GM23338 (cell line): ENCODE data around the gene LAPTM4A. TPM values are rescaled to one million over a fixed set of nuclear protein-coding genes. Genes with fewer than 3 reads are reported as not detected.

Experiments
- ATAC-seq: fragments of 200-7000 bp; cut with Tn5 transposase; 3 replicates; pipeline ENCODE4 v1.9.1; 2020
- DNase-seq: peaks from one replicate; pipeline ENCODE4 v3.0.0-alpha.2; 2015; ENCODE audit warnings: low spot score
- H2AFZ ChIP-seq: fragments of 200-600 bp; sonication (generic); 2 replicates; pipeline ENCODE4 v1.8.0; 2016; ENCODE audit warnings: antibody characterized with exemption, mild to moderate bottlenecking, moderate library complexity
- H3F3A ChIP-seq: fragments of 200-600 bp; sonication (generic); replicated peaks from 2 replicates; pipeline ENCODE4 v1.8.0; 2017; ENCODE audit warnings: antibody characterized with exemption, mixed run types, low read depth
- H3K27ac ChIP-seq: fragments of 200-600 bp; sonication (generic); 2 replicates; pipeline ENCODE4 v1.6.1; 2016; ENCODE audit warnings: low read depth
- H3K27me3 ChIP-seq: fragments of 200-600 bp; sonication (generic); 2 replicates; pipeline ENCODE4 v1.8.0; 2016; ENCODE audit warnings: mild to moderate bottlenecking, mixed run types, moderate library complexity; ENCODE audit not compliant: insufficient read depth
- H3K36me3 ChIP-seq: fragments of 200-600 bp; sonication (generic); 2 replicates; pipeline ENCODE4 v1.8.0; 2016; ENCODE audit warnings: mild to moderate bottlenecking; ENCODE audit not compliant: insufficient read depth
- H3K4me1 ChIP-seq: fragments of 200-600 bp; sonication (generic); 2 replicates; pipeline ENCODE4 v1.8.0; 2016; ENCODE audit warnings: mild to moderate bottlenecking, moderate library complexity; ENCODE audit not compliant: insufficient read depth
- H3K4me2 ChIP-seq: fragments of 200-600 bp; sonication (generic); 2 replicates; pipeline ENCODE4 v1.7.1; 2017; ENCODE audit warnings: mixed run types
- H3K4me3 ChIP-seq: fragments of 200-600 bp; sonication (generic); 2 replicates; pipeline ENCODE4 v1.6.1; 2016; ENCODE audit warnings: mixed run types
- H3K79me2 ChIP-seq: fragments of 200-600 bp; sonication (generic); replicated peaks from 2 replicates; pipeline ENCODE4 v1.8.0; 2017; ENCODE audit warnings: mild to moderate bottlenecking; ENCODE audit not compliant: insufficient read depth
- H3K9me2 ChIP-seq: fragments of 200-600 bp; sonication (generic); 2 replicates; pipeline ENCODE4 v1.8.0; 2017; ENCODE audit not compliant: insufficient read depth
- H4K20me1 ChIP-seq: fragments of 200-600 bp; sonication (generic); replicated peaks from 2 replicates; pipeline ENCODE4 v1.8.0; 2017; ENCODE audit warnings: mild to moderate bottlenecking; ENCODE audit not compliant: insufficient read depth
- H3K27ac Mint-ChIP-seq: 2 replicates; pipeline ENCODE4 v1.8.0; 2020; ENCODE audit warnings: inconsistent platforms, mild to moderate bottlenecking, moderate library complexity, mixed read lengths
- H3K27me3 Mint-ChIP-seq: 3 replicates; pipeline ENCODE4 v1.8.0; 2022; ENCODE audit warnings: low read depth, mild to moderate bottlenecking, moderate library complexity, mixed read lengths, inconsistent platforms; ENCODE audit not compliant: insufficient read depth, poor library complexity
- H3K36me3 Mint-ChIP-seq: 3 replicates; pipeline ENCODE4 v1.8.0; 2021; ENCODE audit warnings: low read depth, mild to moderate bottlenecking, inconsistent platforms, moderate library complexity, mixed read lengths
- H3K4me1 Mint-ChIP-seq: 3 replicates; pipeline ENCODE4 v1.8.0; 2020; ENCODE audit warnings: mild to moderate bottlenecking, inconsistent platforms, mixed read lengths
- H3K4me3 Mint-ChIP-seq: 3 replicates; pipeline ENCODE4 v1.8.0; 2021; ENCODE audit warnings: moderate library complexity, mild to moderate bottlenecking, inconsistent platforms, mixed read lengths
- H3K9me3 Mint-ChIP-seq: 3 replicates; pipeline ENCODE4 v1.8.0; 2020; ENCODE audit warnings: moderate library complexity, mild to moderate bottlenecking, inconsistent platforms, mixed read lengths
- CREB1 ChIP-seq: fragments of 250-450 bp; sonication (Bioruptor Pico); IDR thresholded peaks from 2 replicates; pipeline ENCODE4 v1.5.0; 2020; ENCODE audit warnings: low read depth, mild to moderate bottlenecking, moderate library complexity
- CTCF ChIP-seq, 2 experiments: fragments of 200-600 bp in 1 of 2; sonication (generic) in 1 of 2; conservative IDR thresholded peaks; 2 replicates each; pipeline versions ENCODE4 v1.5.1 to v1.6.1; 2016 to 2017; ENCODE audit warnings: antibody characterized with exemption in 2 of 2, low read depth in 2 of 2, mild to moderate bottlenecking in 2 of 2, moderate library complexity in 1 of 2
- ETS1 ChIP-seq: IDR thresholded peaks from 2 replicates; pipeline ENCODE4 v1.6.1; 2016; ENCODE audit warnings: antibody characterized with exemption
- EZH2 ChIP-seq: fragments of 200-600 bp; sonication (generic); IDR thresholded peaks from one replicate; pipeline ENCODE4 v1.8.0; 2017; ENCODE audit warnings: antibody characterized with exemption, mild to moderate bottlenecking, low read depth; ENCODE audit not compliant: unreplicated experiment
- EZH2phosphoT487 ChIP-seq: fragments of 200-600 bp; sonication (generic); IDR thresholded peaks from one replicate; pipeline ENCODE4 v1.8.1; 2018; ENCODE audit warnings: antibody characterized with exemption; ENCODE audit not compliant: unreplicated experiment
- NANOG ChIP-seq: IDR thresholded peaks from 2 replicates; pipeline ENCODE4 v1.6.1; 2016; ENCODE audit warnings: antibody characterized with exemption, borderline replicate concordance
- POLR2AphosphoS5 ChIP-seq: IDR thresholded peaks from 2 replicates; pipeline ENCODE4 v1.6.1; 2016; ENCODE audit warnings: antibody characterized with exemption, low read depth
- REST ChIP-seq: IDR thresholded peaks from one replicate; pipeline ENCODE4 v1.6.1; 2018; ENCODE audit warnings: antibody characterized with exemption; ENCODE audit not compliant: unreplicated experiment
- STAT1 ChIP-seq: IDR thresholded peaks from one replicate; pipeline ENCODE4 v1.6.1; 2016; ENCODE audit warnings: antibody characterized with exemption; ENCODE audit not compliant: unreplicated experiment
- ZNF331 ChIP-seq: fragments of 250-450 bp; sonication (Bioruptor Pico); IDR thresholded peaks from 2 replicates; pipeline ENCODE4 v1.5.0; 2020; ENCODE audit warnings: low read depth, mild to moderate bottlenecking, moderate library complexity
- long read RNA-seq: library from polyadenylated mRNA; unstranded; transcript quantifications from one replicate; pipeline ENCODE4 v2.0.0, GENCODE V29; 2020; ENCODE audit not compliant: unreplicated experiment
- polyA plus RNA-seq: library from polyadenylated mRNA; unstranded; fragments of >200 nt; fragmentation: Nextera tagmentation; extraction: Ambion mirVana; gene quantifications from 2 replicates; pipeline ENCODE4 v1.2.1, GENCODE V29; 2016
- total RNA-seq: library from RNA; depleted of rRNA; stranded (reverse); fragments of >200 nt; shearing (Covaris generic); gene quantifications from 2 replicates; pipeline ENCODE4 v1.2.3, GENCODE V29; 2014; rRNA removed

LAPTM4A gene
- total RNA-seq (123 and 157 TPM in 2 replicates), polyA plus RNA-seq (199 and 214 TPM in 2 replicates)
- long read RNA-seq, transcript LAPTM4A-201 (7 exons, 1,765 nt) = major isoform, 188 of 194 reads
- long read RNA-seq, partial matches to known transcripts = 2 of 194 reads
- long read RNA-seq, other reads (novel, unspliced or antisense) = 3 of 194 reads

GRCh38 chr2:20051532-20052228, at the start of gene LAPTM4A:
Gene LAPTM4A, minus strand, starts transcription at chr2:20051628. Its CDS starts 108 bp downstream, at chr2:20051520.
- H3K27ac ChIP-seq = peak within 1 kb of the TSS; percentile 80
- no peaks in the 10 kb centered on the region for H3K9me3 Mint-ChIP-seq
- no peak within 1 kb of the TSS for H3K27ac Mint-ChIP-seq
- peaks cover 14% of the 10 kb centered on the region for H3K4me1 ChIP-seq
- H3K36me3 ChIP-seq = no peaks in the 10 kb centered on the region
- peaks cover 5% of the 10 kb centered on the region for H3K27me3 Mint-ChIP-seq
- peak; percentile 95 for ATAC-seq
- no peak within 1 kb of the TSS for H3K4me3 Mint-ChIP-seq
- peak within 1 kb of the TSS; percentile 82 for H3K4me3 ChIP-seq
- TF ChIP-seq POLR2AphosphoS5 = peak; percentile 94
- no peak for TF ChIP-seq STAT1
- peak; percentile 43; the same call in 1 of the 2 replicates for TF ChIP-seq ETS1
- peak; percentile 90 for TF ChIP-seq CREB1
- 0 out of 2 replicates have a peak, but pooled peaks have one; percentile 11 for TF ChIP-seq NANOG
- no peak for TF ChIP-seq EZH2
- peak; percentile 100 for DNase-seq
- H3K4me2 ChIP-seq = peak within 1 kb of the TSS; percentile 94
- no peaks in the 10 kb centered on the region for H3K9me2 ChIP-seq
- H3K27me3 ChIP-seq = no peaks in the 10 kb centered on the region
- no peaks in the 10 kb centered on the region; the same call in 1 of the 2 replicates for H4K20me1 ChIP-seq
- H2AFZ ChIP-seq = peak within 1 kb of the TSS; percentile 19; the same call in 1 of the 2 replicates
- no peaks in the 10 kb centered on the region for H3F3A ChIP-seq
- H3K79me2 ChIP-seq = peaks cover 44% of the 10 kb centered on the region
- H3K36me3 Mint-ChIP-seq = no peaks in the 10 kb centered on the region
- peaks cover 16% of the 10 kb centered on the region for H3K4me1 Mint-ChIP-seq

GRCh38 chr2:20100711-20101110, 49.3 kb upstream of the LAPTM4A start:
- Mint-ChIP-seq H3K4me3 (no peak overlapping the region), H3K27ac (no peak overlapping the region), H3K9me3 (no peaks in the 10 kb centered on the region; the same call in 1 of the 3 replicates), H3K36me3 (no peaks in the 10 kb centered on the region), H3K4me1 (peaks cover 3% of the 10 kb centered on the region; the same call in 2 of the 3 replicates), H3K27me3 (peaks cover 5% of the 10 kb centered on the region)
- Histone ChIP-seq H3K79me2 (no peaks in the 10 kb centered on the region), H3K4me3 (no peak overlapping the region), H3F3A (no peaks in the 10 kb centered on the region), H3K36me3 (no peaks in the 10 kb centered on the region), H4K20me1 (no peaks in the 10 kb centered on the region), H2AFZ (no peak overlapping the region), H3K27ac (no peak overlapping the region), H3K9me2 (no peaks in the 10 kb centered on the region), H3K27me3 (no peaks in the 10 kb centered on the region), H3K4me1 (no peaks in the 10 kb centered on the region), H3K4me2 (no peak overlapping the region)
- TF ChIP-seq CREB1 = no peak
- TF ChIP-seq EZH2 = no peak
- no peak for TF ChIP-seq EZH2phosphoT487
- TF ChIP-seq ETS1 = no peak
- no peak for TF ChIP-seq ZNF331 (CRISPR knock-in tag)
- TF ChIP-seq REST = no peak
- no peak for TF ChIP-seq CTCF (conservative IDR thresholded peaks at IDR 0.05; ENCODE audit: low read depth in 2 of 2)
- DNase-seq (no peak), ATAC-seq (no peak)
